Epithelial cell of prostate (primary cell): ENCODE data around the gene PIP5K1C.

ENCODE experiments used
- DNase-seq: peaks from one replicate; pipeline ENCODE4 v3.0.0-alpha.2; 2011; ENCODE audit warnings: low read depth, low spot score
- H3K27ac ChIP-seq: fragments of 450-650 bp; 2 replicates; pipeline ENCODE4 v1.5.1; 2017; ENCODE audit warnings: mild to moderate bottlenecking

The PIP5K1C gene

GRCh38 chr19:3664879-3665642, 35.2 kb downstream of the PIP5K1C start:
- no peak for DNase-seq
- no peak overlapping the region for H3K27ac ChIP-seq

- no peak overlapping the region for H3K27ac ChIP-seq
- no peak for DNase-seq
Observed at GRCh38 chr19:3663838-3664237, 36.4 kb downstream of the PIP5K1C start.

- H3K27ac ChIP-seq = no peak overlapping the region
- DNase-seq = no peak
Observed at GRCh38 chr19:3661284-3662238, 38.7 kb downstream of the PIP5K1C start.

GRCh38 chr19:3660493-3661219, 39.6 kb downstream of the PIP5K1C start:
- H3K27ac ChIP-seq = no peak overlapping the region
- DNase-seq = no peak

- no peak for DNase-seq
- no peak overlapping the region for H3K27ac ChIP-seq
Observed at GRCh38 chr19:3659746-3660112, 40.5 kb downstream of the PIP5K1C start.

- no peak for DNase-seq
- H3K27ac ChIP-seq = no peak overlapping the region
Observed at GRCh38 chr19:3658870-3659745, 41.2 kb downstream of the PIP5K1C start.

GRCh38 chr19:3658004-3658869, 42.0 kb downstream of the PIP5K1C start:
- DNase-seq = no peak
- H3K27ac ChIP-seq = no peak overlapping the region

- H3K27ac ChIP-seq = no peak overlapping the region
Observed at GRCh38 chr19:3657395-3657769, 42.9 kb downstream of the PIP5K1C start.

GRCh38 chr19:3656747-3657394, 43.4 kb downstream of the PIP5K1C start:
- H3K27ac ChIP-seq = no peak overlapping the region
- DNase-seq = no peak

More at GRCh38 chr19:3657395-3657769, 42.9 kb downstream of the PIP5K1C start:
- DNase-seq = no peak

GRCh38 chr19:3656073-3656746, 44.1 kb downstream of the PIP5K1C start:
- no peak for DNase-seq
- H3K27ac ChIP-seq = no peak overlapping the region

- no peak for DNase-seq
- H3K27ac ChIP-seq = no peak overlapping the region
Observed at GRCh38 chr19:3655402-3656072, 44.7 kb downstream of the PIP5K1C start.

GRCh38 chr19:3653865-3654513, 46.3 kb downstream of the PIP5K1C start:
- no peak for DNase-seq
- H3K27ac ChIP-seq = no peak overlapping the region

- H3K27ac ChIP-seq = no peak overlapping the region
- DNase-seq = no peak
Observed at GRCh38 chr19:3653081-3653795, 47.0 kb downstream of the PIP5K1C start.

GRCh38 chr19:3652422-3652821, 47.8 kb downstream of the PIP5K1C start:
- DNase-seq = no peak

GRCh38 chr19:3651684-3652083, 48.6 kb downstream of the PIP5K1C start:
- DNase-seq = no peak
- H3K27ac ChIP-seq = no peak overlapping the region

More at GRCh38 chr19:3652422-3652821, 47.8 kb downstream of the PIP5K1C start:
- no peak overlapping the region for H3K27ac ChIP-seq

- no peak for DNase-seq
- no peak overlapping the region for H3K27ac ChIP-seq
Observed at GRCh38 chr19:3649888-3650287, 50.4 kb downstream of the PIP5K1C start.
